ENCODE measurements around the gene SUN1. TPM values are rescaled to one million over a fixed set of nuclear protein-coding genes. Genes with fewer than 3 reads are reported as not detected.
"Not testable (repeated sequence)": the region's sequence is repeated elsewhere in the genome, so short reads cannot be mapped to it uniquely, and the experiment has no call there.

Gene SUN1
- total and polyA plus RNA-seq, 3 experiments from 2014 or later: 29.8 to 65.8 (median 59.8) TPM

- Mint-ChIP-seq H3K27ac (no peak overlapping the region), H3K36me3 (peaks cover 0 to 33% (median 5%) of the 10 kb centered on the region in 3 donors), H3K27me3 (no peaks in the 10 kb centered on the region), H3K4me3 (no peak overlapping the region), H3K9me3 (no peaks in the 10 kb centered on the region), H3K4me1 (peaks cover 0 to 3% (median 0%) of the 10 kb centered on the region in 3 donors)
- POLR2A ChIA-PET: no interaction called here
- H3K4me3 ChIP-seq (ENCODE audit: low read length): no peak overlapping the region
- H3K9me3 ChIP-seq (ENCODE audit: low read length): no peaks in the 10 kb centered on the region
- no peak for DNase-seq
- no peaks in the 10 kb centered on the region for H3K27me3 ChIP-seq (ENCODE audit: insufficient read depth, low read length, poor library complexity, severe bottlenecking)
- no peak overlapping the region for H3K27ac ChIP-seq (ENCODE audit: low read depth, low read length)
- peaks cover 4% of the 10 kb centered on the region for H3K4me1 ChIP-seq (ENCODE audit: insufficient read depth, low read length)
- CTCF ChIA-PET: interaction anchor here (3.8 kb wide), 1 partner anchor 86 kb away, joined by 22 read pairs; no protein-coding TSS in a partner anchor
- H3K36me3 ChIP-seq (ENCODE audit: insufficient read depth, low read length): no peaks in the 10 kb centered on the region
Measured at GRCh38 chr7:787332-788240, 44.7 kb upstream of the SUN1 start.

DNA sequence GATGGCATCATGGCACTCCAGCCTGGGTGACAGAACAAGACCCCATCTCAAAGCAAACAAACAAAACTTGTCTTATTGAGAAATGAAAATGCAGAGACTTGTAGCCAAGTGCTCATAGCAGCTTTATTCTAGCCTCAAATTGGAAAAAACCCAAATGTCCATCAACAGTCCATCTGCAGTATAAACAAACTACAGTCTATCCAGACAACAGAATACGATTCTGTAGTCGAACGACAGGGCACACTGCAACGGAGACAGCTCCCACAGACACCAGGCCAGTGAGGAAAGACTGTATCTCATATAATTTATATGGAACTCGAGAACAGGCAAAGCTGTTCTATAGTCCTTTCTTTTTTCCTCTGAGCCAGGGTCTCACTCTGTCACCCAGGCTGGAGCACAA is 40.8 kb upstream of the SUN1 start:
- CTCF ChIA-PET: interaction anchor here (2.9 kb wide), 1 partner anchor 81 kb away, joined by 15 read pairs; no protein-coding TSS in a partner anchor

DNA sequence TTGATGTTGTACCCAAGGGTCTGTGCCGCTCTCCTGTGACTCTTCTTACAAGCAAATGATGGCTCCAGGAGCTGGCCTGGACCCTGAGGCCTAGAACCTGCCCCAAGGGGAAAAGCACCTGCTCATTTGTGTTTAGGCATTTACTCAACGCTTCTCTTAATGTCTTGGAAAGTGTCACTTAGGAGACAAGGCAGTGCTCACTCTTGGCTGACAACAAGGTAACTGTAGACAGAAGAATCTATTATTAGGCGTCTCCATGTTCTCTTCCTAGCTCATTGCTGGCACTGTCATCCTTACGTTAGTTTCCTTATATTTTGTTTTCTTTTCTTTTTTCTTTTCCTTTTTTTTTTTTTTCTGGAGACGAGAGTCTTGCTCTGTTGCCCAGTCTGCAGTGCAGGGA is 38.1 kb upstream of the SUN1 start:
- ChIA-PET POLR2A (no interaction called here), CTCF (no interaction called here)
- peaks cover 0 to 1% (median 0%) of the 10 kb centered on the region in 3 donors for H3K36me3 Mint-ChIP-seq
- no peaks in the 10 kb centered on the region for H3K9me3 ChIP-seq (ENCODE audit: low read length)
- H3K9me3 Mint-ChIP-seq: no peaks in the 10 kb centered on the region
- peak overlapping the region in 1 of 8 donors; percentile 64 for H3K27ac Mint-ChIP-seq
- no peaks in the 10 kb centered on the region for H3K27me3 ChIP-seq (ENCODE audit: insufficient read depth, low read length, poor library complexity, severe bottlenecking)
- no peaks in the 10 kb centered on the region for H3K4me1 Mint-ChIP-seq
- DNase-seq: no peak
- no peak overlapping the region for H3K27ac ChIP-seq (ENCODE audit: low read depth, low read length)
- no peak overlapping the region for H3K4me3 ChIP-seq (ENCODE audit: low read length)
- H3K4me1 ChIP-seq (ENCODE audit: insufficient read depth, low read length): no peaks in the 10 kb centered on the region
- H3K27me3 Mint-ChIP-seq: no peaks in the 10 kb centered on the region
- H3K4me3 Mint-ChIP-seq: no peak overlapping the region
- H3K36me3 ChIP-seq (ENCODE audit: insufficient read depth, low read length): no peaks in the 10 kb centered on the region

More for the DNA sequence above, 40.8 kb upstream of the SUN1 start:
- Mint-ChIP-seq H3K27me3 (no peaks in the 10 kb centered on the region), H3K4me1 (no peaks in the 10 kb centered on the region), H3K9me3 (no peaks in the 10 kb centered on the region), H3K4me3 (no peak overlapping the region), H3K36me3 (peaks cover 0 to 6% (median 1%) of the 10 kb centered on the region in 3 donors), H3K27ac (no peak overlapping the region)
- Histone ChIP-seq H3K4me1 (ENCODE audit: insufficient read depth, low read length) (peaks cover 2% of the 10 kb centered on the region), H3K36me3 (ENCODE audit: insufficient read depth, low read length) (no peaks in the 10 kb centered on the region), H3K27ac (ENCODE audit: low read depth, low read length) (no peak overlapping the region), H3K4me3 (ENCODE audit: low read length) (no peak overlapping the region), H3K9me3 (ENCODE audit: low read length) (no peaks in the 10 kb centered on the region), H3K27me3 (ENCODE audit: insufficient read depth, low read length, poor library complexity, severe bottlenecking) (no peaks in the 10 kb centered on the region)
- POLR2A ChIA-PET: no interaction called here
- no peak for DNase-seq

DNA sequence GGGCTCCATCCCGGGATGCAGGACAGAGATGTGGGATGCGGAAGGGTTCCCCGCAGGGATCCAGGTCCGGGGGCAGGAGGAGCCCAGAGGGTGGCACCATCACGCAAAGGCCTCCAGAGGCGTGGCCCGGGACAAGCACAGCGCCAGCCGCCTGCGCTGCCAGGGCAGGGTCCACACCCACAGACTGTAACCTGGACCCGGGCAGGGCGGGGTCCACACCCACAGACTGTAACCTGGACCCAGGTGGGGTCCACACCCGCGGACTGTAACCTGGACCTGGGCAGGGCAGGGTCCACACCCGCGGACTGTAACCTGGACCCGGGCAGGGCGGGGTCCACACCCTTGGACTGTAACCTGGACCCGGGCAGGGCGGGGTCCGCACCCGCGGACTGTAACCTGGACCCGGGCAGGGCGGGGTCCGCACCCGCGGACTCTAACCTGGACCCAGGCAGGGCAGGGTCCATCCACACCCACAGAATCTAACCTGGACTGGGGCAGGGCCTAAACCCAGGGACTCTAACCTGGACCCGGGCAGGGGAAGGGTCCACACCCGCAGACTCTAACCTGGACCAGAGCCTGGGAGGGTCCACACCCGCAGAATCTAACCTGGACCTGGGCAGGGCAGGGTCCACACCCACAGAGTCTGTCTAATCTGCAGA is 37.5 kb upstream of the SUN1 start:
- H3K9me3 Mint-ChIP-seq: no peaks in the 10 kb centered on the region
- no peak overlapping the region for H3K4me3 ChIP-seq (ENCODE audit: low read length)
- no peaks in the 10 kb centered on the region for H3K36me3 ChIP-seq (ENCODE audit: insufficient read depth, low read length)
- H3K4me1 ChIP-seq (ENCODE audit: insufficient read depth, low read length): no peaks in the 10 kb centered on the region
- H3K36me3 Mint-ChIP-seq: peaks cover 0 to 1% (median 0%) of the 10 kb centered on the region in 3 donors
- H3K4me3 Mint-ChIP-seq: no peak overlapping the region
- CTCF ChIA-PET: no interaction called here
- POLR2A ChIA-PET: no interaction called here
- H3K27me3 Mint-ChIP-seq: no peaks in the 10 kb centered on the region
- H3K27ac Mint-ChIP-seq: no peak overlapping the region
- no peaks in the 10 kb centered on the region for H3K4me1 Mint-ChIP-seq
- DNase-seq: peak in 1 of 5 donors; percentile 36
- H3K27ac ChIP-seq (ENCODE audit: low read depth, low read length): no peak overlapping the region
- no peaks in the 10 kb centered on the region for H3K27me3 ChIP-seq (ENCODE audit: insufficient read depth, low read length, poor library complexity, severe bottlenecking)
- H3K9me3 ChIP-seq (ENCODE audit: low read length): no peaks in the 10 kb centered on the region

DNA sequence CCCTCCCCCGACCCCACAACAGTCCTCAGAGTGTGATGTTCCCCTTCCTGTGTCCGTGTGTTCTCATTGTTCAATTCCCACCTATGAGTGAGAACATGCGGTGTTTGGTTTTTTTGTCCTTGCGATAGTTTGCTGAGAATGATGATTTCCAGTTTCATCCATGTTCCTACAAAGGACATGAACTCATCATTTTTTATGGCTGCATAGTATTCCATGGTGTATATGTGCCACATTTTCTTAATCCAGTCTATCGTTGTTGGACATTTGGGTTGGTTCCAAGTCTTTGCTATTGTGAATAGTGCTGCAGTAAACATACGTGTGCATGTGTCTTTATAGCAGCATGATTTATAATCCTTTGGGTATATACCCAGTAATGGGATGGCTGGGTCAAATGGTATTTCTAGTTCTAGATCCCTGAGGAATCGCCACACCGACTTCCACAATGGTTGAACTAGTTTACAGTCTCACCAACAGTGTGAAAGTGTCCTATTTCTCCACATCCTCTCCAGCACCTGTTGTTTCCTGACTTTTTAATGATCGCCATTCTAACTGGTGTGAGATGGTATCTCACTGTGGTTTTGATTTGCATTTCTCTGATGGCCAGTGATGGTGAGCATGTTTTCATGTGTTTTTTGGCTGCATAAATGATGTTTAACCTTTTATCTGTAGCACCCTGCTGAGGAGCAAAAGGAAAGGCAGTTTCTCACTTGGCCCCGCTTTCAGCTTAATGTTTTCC is 35.7 kb upstream of the SUN1 start:
- H3K27me3 Mint-ChIP-seq; H3K9me3 Mint-ChIP-seq; H3K27me3 ChIP-seq (ENCODE audit: insufficient read depth, low read length, poor library complexity, severe bottlenecking); H3K4me3 Mint-ChIP-seq; CTCF ChIA-PET; H3K36me3 Mint-ChIP-seq; H3K36me3 ChIP-seq (ENCODE audit: insufficient read depth, low read length); H3K4me3 ChIP-seq (ENCODE audit: low read length); H3K4me1 Mint-ChIP-seq; H3K27ac Mint-ChIP-seq; DNase-seq; H3K4me1 ChIP-seq (ENCODE audit: insufficient read depth, low read length); H3K27ac ChIP-seq (ENCODE audit: low read depth, low read length); H3K9me3 ChIP-seq (ENCODE audit: low read length): not testable (repeated sequence)
- POLR2A ChIA-PET: interaction anchor here (0.6 kb wide), 1 partner anchor 67 kb away, joined by 9 read pairs; no protein-coding TSS in a partner anchor

GRCh38 chr7:798921-799470 is 33.3 kb upstream of the SUN1 start:
- no peaks in the 10 kb centered on the region for H3K4me1 ChIP-seq (ENCODE audit: insufficient read depth, low read length)
- no peaks in the 10 kb centered on the region for H3K27me3 ChIP-seq (ENCODE audit: insufficient read depth, low read length, poor library complexity, severe bottlenecking)
- H3K4me3 Mint-ChIP-seq: no peak overlapping the region
- no peaks in the 10 kb centered on the region for H3K4me1 Mint-ChIP-seq
- no peaks in the 10 kb centered on the region for H3K9me3 ChIP-seq (ENCODE audit: low read length)
- CTCF ChIA-PET: interaction anchor here (0.8 kb wide), 1 partner anchor 74 kb away, joined by 3 read pairs; no protein-coding TSS in a partner anchor
- no peaks in the 10 kb centered on the region for H3K9me3 Mint-ChIP-seq
- peak in 1 of 5 donors; percentile 38 for DNase-seq
- H3K27me3 Mint-ChIP-seq: peaks cover 0 to 3% of the 10 kb centered on the region in 2 donors
- no peak overlapping the region for H3K4me3 ChIP-seq (ENCODE audit: low read length)
- peak overlapping the region in 1 of 8 donors; percentile 2 for H3K27ac Mint-ChIP-seq
- no peaks in the 10 kb centered on the region for H3K36me3 ChIP-seq (ENCODE audit: insufficient read depth, low read length)
- no peak overlapping the region for H3K27ac ChIP-seq (ENCODE audit: low read depth, low read length)
- H3K36me3 Mint-ChIP-seq: no peaks in the 10 kb centered on the region
- POLR2A ChIA-PET: no interaction called here

- Mint-ChIP-seq H3K27ac (no peak overlapping the region), H3K4me1 (no peaks in the 10 kb centered on the region), H3K27me3 (peaks cover 0 to 6% of the 10 kb centered on the region in 2 donors), H3K4me3 (no peak overlapping the region), H3K36me3 (no peaks in the 10 kb centered on the region), H3K9me3 (no peaks in the 10 kb centered on the region)
- Histone ChIP-seq H3K27ac (ENCODE audit: low read depth, low read length) (no peak overlapping the region), H3K4me3 (ENCODE audit: low read length) (no peak overlapping the region), H3K27me3 (ENCODE audit: insufficient read depth, low read length, poor library complexity, severe bottlenecking) (no peaks in the 10 kb centered on the region), H3K4me1 (ENCODE audit: insufficient read depth, low read length) (no peaks in the 10 kb centered on the region), H3K36me3 (ENCODE audit: insufficient read depth, low read length) (no peaks in the 10 kb centered on the region), H3K9me3 (ENCODE audit: low read length) (no peaks in the 10 kb centered on the region)
- CTCF ChIA-PET: interaction anchor here (0.6 kb wide), 1 partner anchor 195 kb away, joined by 3 read pairs; no protein-coding TSS in a partner anchor
- POLR2A ChIA-PET: no interaction called here
- DNase-seq: no peak
Measured at GRCh38 chr7:800692-801091, 31.6 kb upstream of the SUN1 start.

Data from CD8-positive, alpha-beta memory T cell (primary cell).